Dendritic cell treated with granulocyte-macrophage colony-stimulating factor and Interleukin-4, amounts not matched to agents 40 ng/mL and 50 ng/mL, for 4 days (primary cell): Measurements from ENCODE around the gene RABGAP1L.
"Not testable (repeated sequence)": the region's sequence is repeated elsewhere in the genome, so short reads cannot be mapped to it uniquely, and the experiment has no call there.

Experiments
- H3K27ac Mint-ChIP-seq: one replicate; pipeline ENCODE4 v1.8.0; 2022; ENCODE audit warnings: mild to moderate bottlenecking, mixed read lengths
- H3K27me3 Mint-ChIP-seq: one replicate; pipeline ENCODE4 v1.8.0; 2022; ENCODE audit warnings: mild to moderate bottlenecking, mixed read lengths
- H3K36me3 Mint-ChIP-seq: one replicate; pipeline ENCODE4 v1.8.0; 2022; ENCODE audit warnings: low read depth, mixed read lengths
- H3K4me1 Mint-ChIP-seq: one replicate; pipeline ENCODE4 v1.8.0; 2022; ENCODE audit warnings: low read depth, mixed read lengths
- H3K4me3 Mint-ChIP-seq: one replicate; pipeline ENCODE4 v1.8.0; 2022; ENCODE audit warnings: mild to moderate bottlenecking, moderate library complexity, mixed read lengths
- H3K9me3 Mint-ChIP-seq: one replicate; pipeline ENCODE4 v1.8.0; 2022; ENCODE audit warnings: mixed read lengths
- intact Hi-C: fragments of 100-400 bp; cut with micrococcal nuclease; formaldehyde crosslinking; loops from one replicate; pipeline ENCODE4 v1.15.0; 2022

Gene RABGAP1L

GRCh38 chr1:175037416-175037815, 878.1 kb downstream of the RABGAP1L start:
- Mint-ChIP-seq H3K9me3 (no peaks in the 10 kb centered on the region), H3K27ac (no peak overlapping the region), H3K36me3 (no peaks in the 10 kb centered on the region), H3K4me1 (peaks cover 5% of the 10 kb centered on the region), H3K4me3 (no peak overlapping the region), H3K27me3 (no peaks in the 10 kb centered on the region)
- intact Hi-C loops: no loop called here

- H3K27me3 Mint-ChIP-seq: no peaks in the 10 kb centered on the region
- H3K36me3 Mint-ChIP-seq: no peaks in the 10 kb centered on the region
- H3K27ac Mint-ChIP-seq: no peak overlapping the region
- intact Hi-C loops: no loop called here
- H3K4me3 Mint-ChIP-seq: no peak overlapping the region
- peaks cover 5% of the 10 kb centered on the region for H3K4me1 Mint-ChIP-seq
- H3K9me3 Mint-ChIP-seq: peaks cover 9% of the 10 kb centered on the region
Measured at GRCh38 chr1:175040324-175040879, 881.1 kb downstream of the RABGAP1L start.

- Mint-ChIP-seq H3K27ac (no peak overlapping the region), H3K27me3 (no peaks in the 10 kb centered on the region), H3K4me3 (no peak overlapping the region), H3K36me3 (no peaks in the 10 kb centered on the region), H3K4me1 (no peaks in the 10 kb centered on the region), H3K9me3 (peaks cover 9% of the 10 kb centered on the region)
- intact Hi-C loops: no loop called here
Measured at GRCh38 chr1:175042650-175043049, 883.3 kb downstream of the RABGAP1L start.

- H3K4me1 Mint-ChIP-seq: no peaks in the 10 kb centered on the region
- peaks cover 9% of the 10 kb centered on the region for H3K9me3 Mint-ChIP-seq
- H3K27me3 Mint-ChIP-seq: no peaks in the 10 kb centered on the region
- H3K27ac Mint-ChIP-seq: no peak overlapping the region
- no peaks in the 10 kb centered on the region for H3K36me3 Mint-ChIP-seq
- H3K4me3 Mint-ChIP-seq: no peak overlapping the region
- intact Hi-C loops: no loop called here
Measured at GRCh38 chr1:175043824-175044223, 884.5 kb downstream of the RABGAP1L start.

- H3K4me3 Mint-ChIP-seq, H3K36me3 Mint-ChIP-seq, intact Hi-C loops, H3K27me3 Mint-ChIP-seq, H3K27ac Mint-ChIP-seq, H3K9me3 Mint-ChIP-seq, H3K4me1 Mint-ChIP-seq: not testable (repeated sequence)
Measured at GRCh38 chr1:175044591-175044990, 885.3 kb downstream of the RABGAP1L start.
